Small intestine (tissue), 7 donors: ENCODE data around the gene KRTAP5-8. TPM values are rescaled to one million over a fixed set of nuclear protein-coding genes. Genes with fewer than 3 reads are reported as not detected.
"Not testable (repeated sequence)": the region's sequence is repeated elsewhere in the genome, so short reads cannot be mapped to it uniquely, and the experiment has no call there.

Source experiments
- DNase-seq, 2 donors: peaks; one replicate each; pipeline versions ENCODE4 v3.0.0 to v3.0.0-alpha.2; 2013
- FAIRE-seq: peaks from 2 replicates; lab custom pipeline; 2012; peaks lifted over from hg19 to GRCh38; lab: Jason Lieb, UNC
- H3K27ac ChIP-seq, 3 donors: one replicate each; pipeline ENCODE4 v1.5.1; 2013; ENCODE audit warnings: low read length in 2 of 3, mild to moderate bottlenecking in 2 of 3, control low read depth in 1 of 3, inconsistent platforms in 1 of 3, low read depth in 1 of 3, moderate library complexity in 1 of 3
- H3K27me3 ChIP-seq, 3 donors: one replicate each; pipeline ENCODE4 v1.6.1; 2013; ENCODE audit warnings: low read length in 3 of 3, inconsistent platforms in 1 of 3; ENCODE audit not compliant: control insufficient read depth in 3 of 3, insufficient read depth in 3 of 3
- H3K36me3 ChIP-seq, 3 donors: one replicate each; pipeline ENCODE4 v1.6.1; 2013; ENCODE audit warnings: low read length in 3 of 3, inconsistent platforms in 1 of 3, low read depth in 1 of 3, mild to moderate bottlenecking in 1 of 3, moderate library complexity in 1 of 3; ENCODE audit not compliant: control insufficient read depth in 3 of 3, insufficient read depth in 2 of 3
- H3K4me1 ChIP-seq, 3 donors: one replicate each; pipeline ENCODE4 v1.6.1; 2013; ENCODE audit warnings: low read length in 2 of 3, inconsistent platforms in 1 of 3, low read depth in 1 of 3, mild to moderate bottlenecking in 1 of 3, moderate library complexity in 1 of 3; ENCODE audit not compliant: control insufficient read depth in 3 of 3, insufficient read depth in 2 of 3
- H3K4me3 ChIP-seq, 3 donors: one replicate each; pipeline ENCODE4 v1.5.1; 2013; ENCODE audit warnings: low read length in 3 of 3, control low read depth in 1 of 3, inconsistent platforms in 1 of 3, low read depth in 1 of 3, mild to moderate bottlenecking in 1 of 3, moderate library complexity in 1 of 3
- H3K9me3 ChIP-seq, 2 donors: one replicate each; pipeline ENCODE4 v1.6.1; 2013; ENCODE audit warnings: low read depth in 1 of 2, low read length in 1 of 2; ENCODE audit not compliant: control insufficient read depth in 2 of 2, insufficient read depth in 1 of 2
- WGBS, 3 donors: extraction: QIAGEN DNeasy Blood & Tissue Kit; methylation state at CpG; one replicate each; pipeline ENCODE4 v1.1.7; 2013; 5-methylcytosine and 5-hydroxymethylcytosine counted together
- polyA plus RNA-seq, 4 donors: library from polyadenylated mRNA; stranded (reverse) in 3 of 4; unstranded in 1 of 4; fragments of 200-250 nt in 3 of 4; fragments of 120-200 nt in 1 of 4; gene quantifications; one replicate each; pipeline versions ENCODE4 v1.2.1 to v1.2.3, GENCODE V29; 2013
- donor health status: healthy with polysubstance abuse.
- donor health status: control.
- donor health status: control.
- donor health status: Bipolar disorder and iron deficiency.
- donor health status: healthy.

The KRTAP5-8 gene
- polyA plus RNA-seq, 4 donors = 0.13 to 0.16 TPM; not detected in 2

DNA sequence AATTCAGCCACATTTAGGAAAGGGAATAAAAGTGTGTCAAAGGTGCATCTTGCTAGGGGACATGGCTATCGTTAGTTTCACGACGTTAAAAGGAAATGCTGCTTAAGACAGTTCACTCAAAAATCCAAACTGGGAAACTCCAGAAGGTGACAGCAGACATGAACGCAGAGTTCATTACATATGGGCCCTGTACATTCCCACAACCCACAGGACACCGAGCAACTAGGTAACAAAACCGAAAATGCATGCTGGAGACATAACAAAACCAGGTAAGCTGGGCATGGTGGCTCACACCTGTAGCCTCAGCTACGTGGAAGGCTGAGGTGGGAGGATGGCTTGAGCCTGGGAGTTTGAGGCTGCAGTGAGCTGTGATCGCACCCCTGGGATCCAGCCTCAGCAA lies 29.8 kb downstream of the KRTAP5-8 start:
- H3K4me3 ChIP-seq, H3K27ac ChIP-seq, H3K36me3 ChIP-seq, DNase-seq, H3K27me3 ChIP-seq, H3K4me1 ChIP-seq, FAIRE-seq, H3K9me3 ChIP-seq: not testable (repeated sequence)
- 78 to 86% (median 83%) methylated on average over 8 of the region's 8 CpGs for WGBS, 3 donors

DNA sequence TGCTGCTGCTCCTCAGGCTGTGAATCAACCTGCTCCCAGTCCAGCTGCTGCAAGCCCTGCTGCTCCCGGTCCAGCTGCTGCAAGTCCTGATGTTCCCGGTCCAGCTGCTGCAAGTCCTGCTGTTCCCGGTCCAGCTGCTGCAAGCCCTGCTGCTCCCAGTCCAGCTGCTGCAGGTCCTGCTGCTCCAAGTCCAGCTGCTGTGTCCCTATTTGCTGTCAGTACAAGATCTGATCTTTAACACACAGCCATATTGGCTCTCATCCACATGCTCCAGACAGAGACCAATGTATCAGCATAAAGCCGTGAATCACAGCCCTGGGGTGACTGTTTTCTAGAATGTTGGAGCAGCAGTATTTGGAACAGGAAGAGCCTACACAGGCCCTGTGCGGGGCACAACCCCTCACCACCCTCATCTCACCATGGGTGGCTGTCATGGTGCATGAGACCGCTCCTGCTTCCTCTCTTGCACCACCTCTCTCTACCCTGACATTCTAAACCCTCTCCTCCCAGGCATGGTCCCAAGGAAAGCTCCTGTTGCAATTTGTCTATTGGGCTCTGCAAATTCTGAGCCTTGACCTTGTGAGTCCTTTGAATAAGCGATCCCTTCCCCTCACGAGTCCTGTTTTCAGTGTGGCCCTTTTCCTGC lies 31.0 kb downstream of the KRTAP5-8 start:
- no peaks in the 10 kb centered on the region for H3K36me3 ChIP-seq
- DNase-seq (no peak), FAIRE-seq (no peak)
- no peak overlapping the region for H3K4me3 ChIP-seq
- no peaks in the 10 kb centered on the region for H3K9me3 ChIP-seq
- H3K27ac ChIP-seq = no peak overlapping the region
- peaks cover 0 to 2% (median 0%) of the 10 kb centered on the region in 3 donors for H3K4me1 ChIP-seq
- 53 to 61% (median 59%) methylated on average over 8 of the region's 8 CpGs for WGBS, 3 donors
- H3K27me3 ChIP-seq = peaks cover 0 to 2% (median 0%) of the 10 kb centered on the region in 3 donors

GRCh38 chr11:71571101-71571850 lies 33.5 kb downstream of the KRTAP5-8 start:
- not testable (repeated sequence) for DNase-seq, H3K36me3 ChIP-seq, FAIRE-seq, H3K4me3 ChIP-seq, H3K27me3 ChIP-seq, H3K9me3 ChIP-seq, H3K4me1 ChIP-seq, H3K27ac ChIP-seq
- 80 to 82% (median 80%) methylated on average over 36 to 37 of the region's 39 CpGs for WGBS, 3 donors

DNA sequence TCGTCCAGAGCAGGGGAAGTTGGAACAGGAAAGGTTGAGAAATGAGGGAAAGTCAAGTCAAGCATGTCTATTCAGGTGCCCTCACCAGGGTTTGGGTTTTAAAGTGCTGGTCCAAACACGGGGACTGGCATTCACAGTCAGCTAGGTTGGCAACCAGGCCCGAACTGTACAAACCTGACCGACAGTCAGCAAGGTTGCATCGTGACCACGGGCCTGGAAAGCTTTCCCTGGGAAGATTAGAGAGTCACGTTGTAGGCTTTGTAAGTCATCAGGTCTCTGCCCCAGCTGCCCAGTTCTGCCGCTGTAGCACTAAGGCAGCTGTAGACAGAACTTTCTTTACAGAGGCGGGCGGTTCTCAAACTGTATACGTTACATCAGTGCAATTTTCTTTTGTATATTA lies 35.0 kb downstream of the KRTAP5-8 start:
- H3K27ac ChIP-seq = no peak overlapping the region
- FAIRE-seq (no peak), DNase-seq (no peak)
- no peaks in the 10 kb centered on the region for H3K9me3 ChIP-seq
- no peaks in the 10 kb centered on the region for H3K36me3 ChIP-seq
- WGBS, 3 donors = 81 to 90% (median 81%) methylated on average over 11 of the region's 11 CpGs
- no peaks in the 10 kb centered on the region for H3K4me1 ChIP-seq
- H3K27me3 ChIP-seq = no peaks in the 10 kb centered on the region
- H3K4me3 ChIP-seq = no peak overlapping the region

DNA sequence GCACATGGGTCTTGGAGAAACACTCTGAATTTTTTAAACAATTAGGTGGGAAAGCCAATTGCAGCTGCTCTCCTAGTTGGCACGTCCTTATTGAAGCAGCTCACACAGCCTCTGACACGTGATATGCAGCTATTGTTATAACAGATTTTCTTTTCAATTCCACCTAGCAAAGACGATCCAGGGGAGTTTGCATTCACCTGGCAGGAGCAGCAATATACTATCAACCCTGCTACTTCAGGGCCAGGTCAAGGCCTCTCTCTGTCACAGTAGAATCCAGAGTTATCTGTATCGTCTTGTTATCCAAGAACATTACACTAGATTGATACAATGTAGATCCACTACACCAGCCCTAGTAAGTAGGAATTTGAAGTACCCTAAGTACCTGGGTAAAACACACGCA lies 36.6 kb downstream of the KRTAP5-8 start:
- FAIRE-seq (no peak), DNase-seq (no peak)
- H3K36me3 ChIP-seq = no peaks in the 10 kb centered on the region
- no peaks in the 10 kb centered on the region for H3K4me1 ChIP-seq
- H3K27me3 ChIP-seq = no peaks in the 10 kb centered on the region
- H3K9me3 ChIP-seq = no peaks in the 10 kb centered on the region
- no peak overlapping the region for H3K4me3 ChIP-seq
- no peak overlapping the region for H3K27ac ChIP-seq
- WGBS, 3 donors = 73 to 79% (median 75%) methylated on average over 5 of the region's 5 CpGs

DNA sequence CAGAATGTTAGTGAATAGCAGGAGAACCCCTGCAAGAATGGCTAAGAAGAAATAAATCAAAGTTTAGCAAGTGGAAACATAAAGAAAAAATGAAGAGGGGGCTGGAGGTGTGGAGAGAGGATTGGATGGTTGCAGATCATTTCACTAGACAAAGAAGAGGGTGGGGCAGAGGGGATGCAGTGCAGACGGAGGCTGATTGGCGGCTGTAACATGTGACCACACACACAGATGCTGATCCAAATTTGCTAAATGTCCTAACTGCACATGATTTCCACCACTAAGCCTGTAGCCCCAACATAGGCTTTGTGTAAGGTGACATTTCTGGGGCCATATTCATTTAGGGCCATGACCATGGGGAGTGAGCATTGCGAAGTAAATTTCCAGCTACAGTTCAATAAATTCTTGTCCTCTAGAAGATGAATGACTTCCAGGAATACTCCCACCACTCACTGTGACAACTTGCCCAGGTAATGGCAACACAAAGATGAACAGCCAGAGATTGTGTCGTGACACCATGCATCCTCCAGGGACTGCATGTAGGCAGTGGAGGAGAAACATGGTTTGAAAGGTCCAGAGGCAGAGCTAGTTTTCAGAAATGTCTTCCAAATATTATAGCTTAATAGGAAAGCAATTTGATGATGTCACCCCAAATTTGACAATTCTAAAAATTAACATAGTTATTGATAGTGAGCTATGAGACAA lies 38.0 kb downstream of the KRTAP5-8 start:
- no peak overlapping the region for H3K27ac ChIP-seq
- H3K36me3 ChIP-seq = no peaks in the 10 kb centered on the region
- H3K27me3 ChIP-seq = no peaks in the 10 kb centered on the region
- no peaks in the 10 kb centered on the region for H3K4me1 ChIP-seq
- FAIRE-seq (no peak), DNase-seq (no peak)
- no peaks in the 10 kb centered on the region for H3K9me3 ChIP-seq
- WGBS, 3 donors = 79 to 85% (median 84%) methylated on average over 4 of the region's 4 CpGs
- no peak overlapping the region for H3K4me3 ChIP-seq

DNA sequence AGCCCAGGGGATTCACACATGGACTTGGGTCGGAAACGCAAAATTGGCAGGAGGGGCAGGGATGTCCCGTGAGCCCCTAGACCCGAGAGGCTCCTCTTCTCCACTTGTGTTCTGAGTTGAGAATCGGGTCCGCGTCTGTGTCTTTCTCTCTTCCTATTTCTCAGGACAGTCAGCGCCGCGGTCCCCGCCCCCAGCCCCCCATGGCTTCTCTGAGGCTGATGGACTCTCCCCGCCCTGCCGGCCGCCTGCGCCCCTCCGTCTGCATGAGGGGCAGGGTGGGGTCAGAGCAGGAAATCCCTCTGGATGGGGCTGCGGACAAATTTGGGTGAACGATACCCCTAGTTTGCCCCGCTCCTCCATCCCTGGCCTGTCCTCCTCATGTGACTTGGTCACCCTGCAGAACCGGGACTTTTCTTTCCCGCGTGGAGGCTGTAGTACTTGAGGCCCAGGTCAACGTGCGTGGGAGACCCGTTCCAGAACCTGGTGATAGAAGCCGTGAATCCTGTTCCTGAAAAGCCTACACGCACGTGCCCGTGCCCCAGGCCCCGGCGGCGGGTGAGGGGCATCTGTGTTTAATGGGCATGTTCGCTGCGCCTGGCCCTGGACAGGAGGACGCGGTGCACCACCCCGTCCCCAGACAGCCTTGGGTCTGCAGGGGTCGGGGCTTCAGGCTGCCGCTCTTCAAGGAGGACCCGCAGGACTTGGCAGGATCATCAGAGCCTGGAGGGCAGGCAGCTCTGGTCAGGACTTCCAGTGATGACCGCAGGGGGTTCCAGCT lies 39.1 kb downstream of the KRTAP5-8 start:
- H3K27ac ChIP-seq, FAIRE-seq: not testable (repeated sequence)
- WGBS, 3 donors = 88 to 89% (median 89%) methylated on average over 25 to 38 of the region's 41 CpGs

DNA sequence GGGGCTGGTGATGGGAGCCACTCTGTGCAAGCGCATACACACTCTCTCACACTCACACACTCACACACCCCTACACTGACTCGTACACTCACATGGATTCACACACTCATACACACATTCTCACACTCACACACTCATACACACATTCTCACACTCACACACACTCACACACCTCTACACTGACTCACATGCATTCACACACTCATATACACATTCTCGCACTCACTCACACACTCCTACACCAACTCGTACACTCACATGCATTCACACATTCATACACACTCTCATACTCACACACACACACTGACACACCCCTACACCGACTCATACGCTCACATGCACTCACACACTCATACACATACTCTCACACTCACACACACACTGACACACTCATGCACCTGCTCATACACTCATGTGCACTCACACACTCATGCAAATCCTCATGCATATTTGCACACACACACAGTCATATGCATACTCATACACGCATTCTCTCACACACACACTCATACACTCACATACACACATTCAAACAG lies 39.7 kb downstream of the KRTAP5-8 start:
- no peaks in the 10 kb centered on the region for H3K27me3 ChIP-seq
- 89 to 90% (median 90%) methylated on average over 7 of the region's 7 CpGs for WGBS, 3 donors
- H3K27ac ChIP-seq = no peak overlapping the region
- H3K4me3 ChIP-seq = no peak overlapping the region
- H3K36me3 ChIP-seq = no peaks in the 10 kb centered on the region
- no peak for FAIRE-seq
- no peaks in the 10 kb centered on the region for H3K4me1 ChIP-seq
- DNase-seq = no peak
- no peaks in the 10 kb centered on the region for H3K9me3 ChIP-seq

More for the DNA sequence above, 39.1 kb downstream of the KRTAP5-8 start:
- H3K4me1 ChIP-seq, H3K9me3 ChIP-seq, H3K27me3 ChIP-seq, H3K36me3 ChIP-seq, H3K4me3 ChIP-seq, DNase-seq: not testable (repeated sequence)
